Panc1 (cell line): Measurements from ENCODE around the gene MRPS16.

ENCODE experiments used
- CTCF ChIP-seq: fragments of 450-650 bp; IDR thresholded peaks from 2 replicates; pipeline ENCODE4 v1.5.1; 2017; ENCODE audit warnings: mild to moderate bottlenecking
- POLR2AphosphoS5 ChIP-seq: IDR thresholded peaks from 2 replicates; pipeline ENCODE4 v1.6.1; 2012; ENCODE audit warnings: mild to moderate bottlenecking, low read depth, low read length, moderate library complexity
- REST ChIP-seq, 2 experiments: IDR thresholded peaks; 2 replicates each; pipeline ENCODE4 v1.6.1; 2011 to 2012; ENCODE audit warnings: low read depth in 2 of 2, control low read depth in 1 of 2, low read length in 1 of 2, mild to moderate bottlenecking in 1 of 2, moderate library complexity in 1 of 2; ENCODE audit not compliant: insufficient read depth in 1 of 2
- SIN3A ChIP-seq: IDR thresholded peaks from 2 replicates; pipeline ENCODE4 v1.6.1; 2012; ENCODE audit warnings: low read depth, mild to moderate bottlenecking, low read length, moderate library complexity, borderline replicate concordance; ENCODE audit not compliant: insufficient read depth
- TCF7L2 ChIP-seq: IDR thresholded peaks from 2 replicates; pipeline ENCODE4 v1.6.1; 2011; ENCODE audit warnings: mild to moderate bottlenecking, low read depth, low read length, inconsistent platforms

GRCh38 chr10:73233883-73234282, 18.6 kb downstream of the MRPS16 start:
- no peak for TF ChIP-seq CTCF
- no peak for TF ChIP-seq TCF7L2
- TF ChIP-seq POLR2AphosphoS5, result no peak
- TF ChIP-seq REST (IDR thresholded peaks at IDR 0.05; ENCODE audit: insufficient read depth in 1 of 2, low read depth in 2 of 2, low read length in 1 of 2), result no peak
- TF ChIP-seq SIN3A, result no peak
